VCaP (cell line): ENCODE measurements around the gene PHTF2.

Source experiments
- H3K27ac ChIP-seq: fragments of 450-650 bp; 2 replicates; pipeline ENCODE4 v1.5.1; 2017
- CTCF ChIP-seq: fragments of 450-650 bp; conservative IDR thresholded peaks from 2 replicates; pipeline ENCODE4 v1.5.1; 2017; ENCODE audit warnings: mild to moderate bottlenecking, moderate library complexity

PHTF2 gene

GRCh38 chr7:77933394-77933793 lies 134.8 kb downstream of the PHTF2 start:
- no peak overlapping the region for H3K27ac ChIP-seq
- no peak for TF ChIP-seq CTCF

- TF ChIP-seq CTCF, result peak; percentile 71
- H3K27ac ChIP-seq, result no peak overlapping the region
Observed at GRCh38 chr7:77935652-77936348, 137.2 kb downstream of the PHTF2 start.

GRCh38 chr7:77940647-77941046 lies 142.1 kb downstream of the PHTF2 start:
- no peak overlapping the region for H3K27ac ChIP-seq
- peak; percentile 87 for TF ChIP-seq CTCF

GRCh38 chr7:77942431-77942830 lies 143.9 kb downstream of the PHTF2 start:
- no peak for TF ChIP-seq CTCF
- H3K27ac ChIP-seq, result no peak overlapping the region

GRCh38 chr7:77944183-77945182 lies 145.9 kb downstream of the PHTF2 start:
- no peak overlapping the region for H3K27ac ChIP-seq
- no peak for TF ChIP-seq CTCF

GRCh38 chr7:77950548-77950947 lies 152.0 kb downstream of the PHTF2 start:
- TF ChIP-seq CTCF, result no peak
- no peak overlapping the region for H3K27ac ChIP-seq

GRCh38 chr7:77954773-77955555 lies 156.4 kb downstream of the PHTF2 start:
- TF ChIP-seq CTCF, result no peak
- H3K27ac ChIP-seq, result no peak overlapping the region
